IPS DF 6.9 (cell line): ENCODE results near the gene SSBP2.
"Not testable (repeated sequence)": the region's sequence is repeated elsewhere in the genome, so short reads cannot be mapped to it uniquely, and the experiment has no call there.

Experiments used
- DNase-seq: peaks from one replicate; pipeline ENCODE4 v3.0.0-alpha.2; 2013; ENCODE audit warnings: low read depth, low spot score
- H3K27ac ChIP-seq: one replicate; pipeline ENCODE4 v1.5.1; 2013; ENCODE audit warnings: low read length, control low read depth
- H3K27me3 ChIP-seq: 2 replicates; pipeline ENCODE4 v1.6.1; 2013; ENCODE audit warnings: mild to moderate bottlenecking, low read length; ENCODE audit not compliant: control insufficient read depth, insufficient read depth
- H3K36me3 ChIP-seq: 2 replicates; pipeline ENCODE4 v1.6.1; 2013; ENCODE audit warnings: low read length; ENCODE audit not compliant: control insufficient read depth, insufficient read depth
- H3K4me1 ChIP-seq: 2 replicates; pipeline ENCODE4 v1.6.1; 2013; ENCODE audit warnings: low read length; ENCODE audit not compliant: control insufficient read depth, insufficient read depth
- H3K4me3 ChIP-seq: 2 replicates; pipeline ENCODE4 v1.5.1; 2013; ENCODE audit warnings: mild to moderate bottlenecking, low read length
- H3K9me3 ChIP-seq: 2 replicates; pipeline ENCODE4 v1.6.1; 2013; ENCODE audit warnings: low read length, inconsistent platforms; ENCODE audit not compliant: control insufficient read depth, insufficient read depth
- WGBS: extraction: QIAGEN DNeasy Blood & Tissue Kit; methylation state at CpG from one replicate; pipeline ENCODE4 v1.1.7; 2013; ENCODE audit warnings: mixed read lengths, missing lambda C conversion rate; ENCODE audit not compliant: insufficient read length, insufficient coverage; 5-methylcytosine and 5-hydroxymethylcytosine counted together

Gene SSBP2

GRCh38 chr5:81717860-81718259 lies 33.0 kb downstream of the SSBP2 start:
- DNase-seq: no peak
- no CpG with 5 or more reads among the region's 4 CpGs for WGBS
- no peaks in the 10 kb centered on the region for H3K27me3 ChIP-seq
- H3K36me3 ChIP-seq: no peaks in the 10 kb centered on the region
- peaks cover 4% of the 10 kb centered on the region; the same call in 1 of the 2 replicates for H3K4me1 ChIP-seq
- H3K27ac ChIP-seq: no peak overlapping the region
- no peaks in the 10 kb centered on the region for H3K9me3 ChIP-seq
- H3K4me3 ChIP-seq: no peak overlapping the region

- H3K4me3 ChIP-seq: no peak overlapping the region
- H3K9me3 ChIP-seq: no peaks in the 10 kb centered on the region
- no peaks in the 10 kb centered on the region for H3K27me3 ChIP-seq
- no peaks in the 10 kb centered on the region for H3K36me3 ChIP-seq
- H3K4me1 ChIP-seq: 0 out of 2 replicates have a peak, but pooled peaks cover 3% of the 10 kb centered on the region
- no peak for DNase-seq
- H3K27ac ChIP-seq: no peak overlapping the region
- WGBS: no CpG with 5 or more reads among the region's 1 CpG
These were observed 33.7 kb downstream of the SSBP2 start for GRCh38 chr5:81717226-81717625.

DNA sequence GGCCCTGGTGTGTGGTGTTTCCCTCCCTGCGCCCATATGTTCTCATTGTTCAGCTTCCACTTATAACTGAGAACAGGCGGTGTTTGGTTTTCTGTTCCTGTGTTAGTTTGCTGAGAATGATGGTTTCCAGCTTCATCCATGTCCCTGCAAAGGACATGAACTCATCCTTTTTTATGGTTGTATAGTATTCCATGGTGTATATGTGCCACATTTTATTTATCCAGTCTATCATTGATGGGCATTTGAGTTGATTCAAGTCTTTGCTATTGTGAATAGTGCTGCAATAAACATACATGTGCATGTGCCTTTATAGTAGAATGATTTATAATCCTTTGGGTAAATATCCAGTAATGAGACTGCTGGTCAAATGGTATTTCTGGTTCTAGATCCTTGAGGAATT lies 36.8 kb downstream of the SSBP2 start:
- not testable (repeated sequence) for DNase-seq, H3K27ac ChIP-seq, H3K9me3 ChIP-seq, H3K36me3 ChIP-seq, H3K4me1 ChIP-seq, H3K4me3 ChIP-seq, H3K27me3 ChIP-seq
- WGBS: no CpG with 5 or more reads among the region's 2 CpGs

DNA sequence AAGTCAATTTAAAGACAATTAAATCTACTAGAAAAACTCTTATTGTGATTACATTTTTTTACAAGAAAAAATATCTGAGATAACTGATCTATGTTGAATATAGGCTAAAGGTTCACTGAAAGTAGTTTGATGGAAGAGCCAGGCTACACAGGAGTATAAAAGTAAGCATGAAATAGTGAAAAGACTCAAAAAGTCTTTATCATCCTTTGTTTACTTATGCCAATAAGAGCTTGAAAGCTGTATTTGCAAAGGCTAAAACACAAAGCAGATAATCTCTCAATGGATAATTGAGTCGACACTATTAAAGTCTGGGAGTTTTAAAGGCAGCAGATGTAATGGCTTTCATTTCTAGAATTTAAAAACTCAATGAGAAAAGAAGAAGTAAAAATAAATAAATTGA lies 42.0 kb downstream of the SSBP2 start:
- no peaks in the 10 kb centered on the region for H3K9me3 ChIP-seq
- WGBS: no CpG with 5 or more reads among the region's 1 CpG
- DNase-seq: no peak
- no peak overlapping the region for H3K27ac ChIP-seq
- H3K4me1 ChIP-seq: no peaks in the 10 kb centered on the region
- H3K27me3 ChIP-seq: no peaks in the 10 kb centered on the region
- H3K36me3 ChIP-seq: no peaks in the 10 kb centered on the region
- no peak overlapping the region for H3K4me3 ChIP-seq

DNA sequence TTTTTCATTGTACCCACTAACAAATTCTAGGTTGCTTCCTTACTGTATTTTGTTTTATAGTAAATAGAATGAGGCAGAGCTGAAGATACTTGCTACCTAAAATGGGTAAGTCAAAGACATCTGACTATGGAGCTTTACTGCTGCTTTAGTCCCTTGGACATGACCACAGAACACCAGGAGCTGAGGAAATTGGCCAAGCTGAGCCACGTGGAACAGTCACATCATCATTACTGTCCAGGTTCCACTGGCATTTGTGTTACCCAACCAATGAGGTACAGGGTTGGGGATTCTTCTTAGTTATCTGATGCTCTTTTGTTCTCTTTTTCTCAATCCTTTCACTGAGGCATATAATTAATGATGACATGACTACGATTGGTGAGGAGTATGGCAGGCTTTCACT lies 47.1 kb downstream of the SSBP2 start:
- Histone ChIP-seq H3K36me3 (no peaks in the 10 kb centered on the region), H3K27ac (no peak overlapping the region), H3K9me3 (peaks cover 2% of the 10 kb centered on the region; the same call in 1 of the 2 replicates), H3K27me3 (no peaks in the 10 kb centered on the region), H3K4me1 (no peaks in the 10 kb centered on the region), H3K4me3 (no peak overlapping the region)
- WGBS: no CpG with 5 or more reads among the region's 2 CpGs
- no peak for DNase-seq

- Histone ChIP-seq H3K36me3 (no peaks in the 10 kb centered on the region), H3K9me3 (peaks cover 2% of the 10 kb centered on the region; the same call in 1 of the 2 replicates), H3K27ac (no peak overlapping the region), H3K4me1 (no peaks in the 10 kb centered on the region), H3K4me3 (no peak overlapping the region), H3K27me3 (no peaks in the 10 kb centered on the region)
- no peak for DNase-seq
These were observed 50.7 kb downstream of the SSBP2 start for GRCh38 chr5:81700166-81700565.

DNA sequence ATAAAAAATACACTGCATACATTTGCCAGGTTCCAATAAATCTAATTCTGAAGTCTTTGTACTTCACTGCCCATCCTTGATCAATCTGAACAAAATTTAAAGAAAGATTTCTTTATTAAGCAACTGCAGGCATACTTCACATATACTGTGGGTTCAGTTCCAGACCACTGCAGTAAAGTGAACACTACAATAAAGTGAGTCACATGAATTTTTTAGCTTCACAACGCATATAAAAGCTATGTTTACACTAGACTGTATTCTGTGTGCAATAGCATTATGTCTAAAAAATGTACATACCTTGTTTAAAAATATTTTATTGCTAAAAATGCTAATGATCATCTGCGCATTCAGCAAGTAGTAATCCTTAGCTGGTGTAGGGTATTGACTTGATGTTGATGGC lies 52.1 kb downstream of the SSBP2 start:
- no peak for DNase-seq
- Histone ChIP-seq H3K27me3 (no peaks in the 10 kb centered on the region), H3K27ac (no peak overlapping the region), H3K4me3 (no peak overlapping the region), H3K9me3 (peaks cover 2% of the 10 kb centered on the region; the same call in 1 of the 2 replicates), H3K4me1 (no peaks in the 10 kb centered on the region), H3K36me3 (no peaks in the 10 kb centered on the region)
- no CpG with 5 or more reads among the region's 2 CpGs for WGBS

DNA sequence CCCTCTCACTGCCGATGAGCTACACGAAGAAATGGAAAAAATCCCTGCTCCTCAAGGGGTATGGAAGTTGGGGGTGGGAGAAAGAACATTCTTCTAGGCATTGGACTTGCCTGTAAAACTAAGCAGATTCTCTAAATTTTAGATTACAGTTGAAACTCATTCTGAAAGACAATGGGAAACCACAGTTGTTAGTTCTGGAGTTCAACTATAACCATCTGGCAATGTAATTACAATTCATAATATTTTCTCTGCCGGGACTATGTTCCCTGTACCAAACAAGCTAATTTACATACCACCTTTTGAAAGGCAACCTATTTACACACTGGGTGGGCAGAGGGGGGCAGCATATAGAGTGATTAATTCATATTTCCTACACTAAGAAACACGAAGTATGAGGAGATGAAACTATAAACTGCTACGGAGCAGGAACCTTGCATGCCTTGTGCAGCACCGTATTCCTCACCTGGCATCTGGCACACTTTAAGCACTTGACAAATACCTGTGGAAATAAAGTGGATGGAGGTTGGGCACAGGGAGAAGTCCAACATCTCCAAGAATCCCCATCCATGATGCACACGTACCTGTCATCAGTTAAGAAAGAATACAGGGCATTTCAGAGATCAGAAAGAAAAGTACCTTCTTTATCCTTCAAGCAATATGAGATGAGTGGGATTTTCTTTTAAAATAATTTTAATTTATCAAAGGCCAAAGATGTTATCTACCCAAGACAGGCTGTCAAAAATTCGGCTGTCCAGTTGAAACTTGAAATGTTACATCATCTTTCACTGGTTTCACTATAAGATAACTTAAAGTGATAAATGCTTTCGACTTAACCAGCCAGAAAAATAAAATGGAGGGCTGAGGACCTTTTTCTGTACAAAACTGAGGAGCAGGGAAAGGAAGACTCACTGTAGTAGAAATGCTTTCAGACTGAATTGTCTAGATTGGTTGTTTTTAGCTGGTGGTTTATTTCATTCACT lies 54.2 kb downstream of the SSBP2 start:
- H3K27ac ChIP-seq: no peak overlapping the region
- no peaks in the 10 kb centered on the region for H3K36me3 ChIP-seq
- H3K4me1 ChIP-seq: no peaks in the 10 kb centered on the region
- no peak for DNase-seq
- H3K4me3 ChIP-seq: no peak overlapping the region
- H3K9me3 ChIP-seq: peaks cover 2% of the 10 kb centered on the region; the same call in 1 of the 2 replicates
- H3K27me3 ChIP-seq: no peaks in the 10 kb centered on the region
- WGBS: no CpG with 5 or more reads among the region's 9 CpGs

DNA sequence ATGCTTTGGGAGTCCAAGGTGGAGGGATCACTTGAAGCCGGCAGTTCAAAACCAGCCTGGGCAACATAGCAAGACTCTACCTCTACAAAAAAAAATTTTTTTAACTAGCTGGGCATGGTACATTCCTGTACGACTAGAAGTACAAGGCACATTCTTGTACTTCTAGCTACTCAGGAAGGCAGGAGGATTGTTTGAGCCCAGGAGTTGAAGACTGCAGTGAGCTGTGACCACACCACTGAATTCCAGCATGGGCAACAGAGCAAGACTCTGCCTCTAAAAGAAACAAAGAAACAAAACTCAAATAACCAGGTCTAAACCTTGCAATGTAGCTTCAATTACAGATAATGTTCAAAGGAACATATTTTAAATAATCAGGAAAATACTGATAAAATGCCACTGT lies 56.2 kb downstream of the SSBP2 start:
- no peak for DNase-seq
- H3K27ac ChIP-seq: no peak overlapping the region
- no peaks in the 10 kb centered on the region for H3K27me3 ChIP-seq
- no peaks in the 10 kb centered on the region for H3K36me3 ChIP-seq
- no peaks in the 10 kb centered on the region for H3K9me3 ChIP-seq
- no peak overlapping the region for H3K4me3 ChIP-seq
- no CpG with 5 or more reads among the region's 2 CpGs for WGBS
- H3K4me1 ChIP-seq: no peaks in the 10 kb centered on the region

DNA sequence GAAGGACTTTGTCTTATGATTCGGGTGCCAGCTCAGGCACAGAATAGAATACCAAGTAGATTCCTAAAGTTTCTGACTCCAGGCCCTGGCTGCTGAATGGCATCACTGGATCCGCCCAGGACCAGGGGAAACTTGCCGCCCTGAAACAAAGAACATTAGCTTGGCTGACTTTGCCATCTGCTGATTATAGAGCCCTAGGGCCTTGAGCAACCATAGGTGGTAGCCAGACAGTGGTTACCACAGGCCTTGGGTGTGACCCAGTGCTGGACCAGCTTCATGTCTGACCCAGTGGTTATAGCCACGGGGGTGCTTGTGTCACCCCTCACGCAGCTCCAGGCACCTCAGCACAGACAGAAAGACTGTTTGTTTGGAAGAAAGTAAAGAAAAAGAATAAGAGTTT lies 62.7 kb downstream of the SSBP2 start:
- Histone ChIP-seq H3K36me3 (no peaks in the 10 kb centered on the region), H3K27me3 (no peaks in the 10 kb centered on the region), H3K9me3 (no peaks in the 10 kb centered on the region), H3K4me3 (no peak overlapping the region), H3K27ac (no peak overlapping the region), H3K4me1 (no peaks in the 10 kb centered on the region)
- WGBS: no CpG with 5 or more reads among the region's 5 CpGs
- DNase-seq: no peak

- H3K9me3 ChIP-seq: no peaks in the 10 kb centered on the region
- H3K27me3 ChIP-seq: no peaks in the 10 kb centered on the region
- no CpG with 5 or more reads among the region's 1 CpG for WGBS
- no peaks in the 10 kb centered on the region for H3K36me3 ChIP-seq
- H3K4me1 ChIP-seq: no peaks in the 10 kb centered on the region
- no peak overlapping the region for H3K27ac ChIP-seq
- no peak overlapping the region for H3K4me3 ChIP-seq
- DNase-seq: no peak
These were observed 63.6 kb downstream of the SSBP2 start for GRCh38 chr5:81687292-81687691.
